ENCODE measurements around the gene CIART.

CIART gene

GRCh38 chr1:150256198-150256553, 26.2 kb upstream of the CIART start:
- H3K27ac Mint-ChIP-seq = peak overlapping the region; percentile 37

GRCh38 chr1:150256554-150257341, 25.6 kb upstream of the CIART start:
- Mint-ChIP-seq H3K27ac (no peak overlapping the region), H3K27me3 (ENCODE audit: low read depth) (peaks cover 55% of the 10 kb centered on the region), H3K4me1 (ENCODE audit: low read depth) (peaks cover 16% of the 10 kb centered on the region), H3K36me3 (ENCODE audit: low read depth) (no peaks in the 10 kb centered on the region), H3K4me3 (no peak overlapping the region), H3K9me3 (no peaks in the 10 kb centered on the region)
- no peak for DNase-seq (ENCODE audit: low spot score)

More at GRCh38 chr1:150256198-150256553, 26.2 kb upstream of the CIART start:
- Mint-ChIP-seq H3K4me3 (peak overlapping the region; percentile 76), H3K9me3 (no peaks in the 10 kb centered on the region), H3K27me3 (ENCODE audit: low read depth) (peaks cover 57% of the 10 kb centered on the region), H3K4me1 (ENCODE audit: low read depth) (peaks cover 16% of the 10 kb centered on the region), H3K36me3 (ENCODE audit: low read depth) (no peaks in the 10 kb centered on the region)
- no peak for DNase-seq (ENCODE audit: low spot score)

DNA sequence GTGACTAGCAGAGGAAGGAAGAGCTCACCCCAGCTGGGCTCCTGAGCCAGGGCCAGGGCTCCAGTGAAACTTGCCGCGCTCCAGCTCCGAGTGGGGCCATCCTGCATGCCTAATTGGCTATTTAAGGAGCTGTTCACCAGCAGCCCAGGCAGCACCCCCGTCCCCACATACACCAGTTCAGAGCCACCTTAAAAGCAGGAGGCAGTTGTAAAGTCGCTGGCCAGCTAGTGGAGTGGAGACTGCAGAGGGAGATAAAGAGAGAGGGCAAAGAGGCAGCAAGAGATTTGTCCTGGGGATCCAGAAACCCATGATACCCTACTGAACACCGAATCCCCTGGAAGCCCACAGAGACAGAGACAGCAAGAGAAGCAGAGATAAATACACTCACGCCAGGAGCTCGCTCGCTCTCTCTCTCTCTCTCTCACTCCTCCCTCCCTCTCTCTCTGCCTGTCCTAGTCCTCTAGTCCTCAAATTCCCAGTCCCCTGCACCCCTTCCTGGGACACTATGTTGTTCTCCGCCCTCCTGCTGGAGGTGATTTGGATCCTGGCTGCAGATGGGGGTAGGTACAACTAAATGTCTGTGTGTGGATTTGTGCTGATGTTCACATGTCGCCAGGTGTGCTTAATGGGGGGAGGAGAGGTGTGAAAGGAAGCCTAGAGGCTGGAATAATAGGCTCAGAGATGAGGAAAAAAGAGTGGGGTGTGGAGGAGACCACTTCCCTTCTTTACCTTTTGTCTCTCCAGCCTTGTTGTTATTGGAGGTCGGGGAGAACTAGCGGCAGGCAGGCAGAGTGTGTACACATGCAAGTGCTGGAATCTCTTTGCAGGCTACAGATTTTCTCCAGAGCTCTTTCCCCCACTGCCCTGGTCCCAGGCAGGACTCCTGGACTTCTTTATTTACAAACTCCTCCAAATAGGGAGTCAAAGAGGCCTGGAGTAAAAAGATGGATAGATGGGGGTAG, 24.4 kb upstream of the CIART start, which contains the start of gene CA14:
CA14 (plus strand) TSS at position 151 of the 962 bp plus-strand sequence; CDS start at position 506, 355 bp downstream.
- H3K27me3 Mint-ChIP-seq (ENCODE audit: low read depth) = peaks cover 54% of the 10 kb centered on the region
- H3K9me3 Mint-ChIP-seq = no peaks in the 10 kb centered on the region
- peaks cover 16% of the 10 kb centered on the region for H3K4me1 Mint-ChIP-seq (ENCODE audit: low read depth)
- H3K36me3 Mint-ChIP-seq (ENCODE audit: low read depth) = no peaks in the 10 kb centered on the region
- DNase-seq (ENCODE audit: low spot score) = no peak
- no peak within 1 kb of the TSS for H3K4me3 Mint-ChIP-seq
- H3K27ac Mint-ChIP-seq = no peak within 1 kb of the TSS

GRCh38 chr1:150259217-150259616, 23.1 kb upstream of the CIART start:
- peaks cover 50% of the 10 kb centered on the region for H3K27me3 Mint-ChIP-seq (ENCODE audit: low read depth)

GRCh38 chr1:150259758-150260669, 22.3 kb upstream of the CIART start:
- Mint-ChIP-seq H3K4me1 (ENCODE audit: low read depth) (peaks cover 16% of the 10 kb centered on the region), H3K36me3 (ENCODE audit: low read depth) (peaks cover 5% of the 10 kb centered on the region), H3K9me3 (no peaks in the 10 kb centered on the region), H3K4me3 (no peak overlapping the region), H3K27me3 (ENCODE audit: low read depth) (peaks cover 50% of the 10 kb centered on the region), H3K27ac (no peak overlapping the region)
- DNase-seq (ENCODE audit: low spot score) = no peak

More at GRCh38 chr1:150259217-150259616, 23.1 kb upstream of the CIART start:
- DNase-seq (ENCODE audit: low spot score) = no peak
- H3K36me3 Mint-ChIP-seq (ENCODE audit: low read depth) = no peaks in the 10 kb centered on the region
- H3K4me1 Mint-ChIP-seq (ENCODE audit: low read depth) = peaks cover 16% of the 10 kb centered on the region
- no peaks in the 10 kb centered on the region for H3K9me3 Mint-ChIP-seq
- no peak overlapping the region for H3K27ac Mint-ChIP-seq
- no peak overlapping the region for H3K4me3 Mint-ChIP-seq

DNA sequence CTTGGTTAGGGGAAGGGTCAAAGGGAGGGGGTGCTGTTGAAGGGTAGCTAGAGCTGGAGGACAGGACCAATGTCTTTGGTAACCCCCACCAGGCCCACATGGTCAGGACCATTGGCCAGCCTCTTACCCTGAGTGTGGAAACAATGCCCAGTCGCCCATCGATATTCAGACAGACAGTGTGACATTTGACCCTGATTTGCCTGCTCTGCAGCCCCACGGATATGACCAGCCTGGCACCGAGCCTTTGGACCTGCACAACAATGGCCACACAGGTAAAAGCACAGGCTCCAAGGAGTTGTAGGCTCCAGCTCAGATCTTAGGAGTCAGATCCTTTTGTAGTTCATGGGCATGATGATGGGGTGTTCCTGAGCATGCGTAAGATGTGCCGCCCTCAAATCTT, 21.0 kb upstream of the CIART start:
- Mint-ChIP-seq H3K27me3 (ENCODE audit: low read depth) (peaks cover 45% of the 10 kb centered on the region), H3K9me3 (no peaks in the 10 kb centered on the region)

DNA sequence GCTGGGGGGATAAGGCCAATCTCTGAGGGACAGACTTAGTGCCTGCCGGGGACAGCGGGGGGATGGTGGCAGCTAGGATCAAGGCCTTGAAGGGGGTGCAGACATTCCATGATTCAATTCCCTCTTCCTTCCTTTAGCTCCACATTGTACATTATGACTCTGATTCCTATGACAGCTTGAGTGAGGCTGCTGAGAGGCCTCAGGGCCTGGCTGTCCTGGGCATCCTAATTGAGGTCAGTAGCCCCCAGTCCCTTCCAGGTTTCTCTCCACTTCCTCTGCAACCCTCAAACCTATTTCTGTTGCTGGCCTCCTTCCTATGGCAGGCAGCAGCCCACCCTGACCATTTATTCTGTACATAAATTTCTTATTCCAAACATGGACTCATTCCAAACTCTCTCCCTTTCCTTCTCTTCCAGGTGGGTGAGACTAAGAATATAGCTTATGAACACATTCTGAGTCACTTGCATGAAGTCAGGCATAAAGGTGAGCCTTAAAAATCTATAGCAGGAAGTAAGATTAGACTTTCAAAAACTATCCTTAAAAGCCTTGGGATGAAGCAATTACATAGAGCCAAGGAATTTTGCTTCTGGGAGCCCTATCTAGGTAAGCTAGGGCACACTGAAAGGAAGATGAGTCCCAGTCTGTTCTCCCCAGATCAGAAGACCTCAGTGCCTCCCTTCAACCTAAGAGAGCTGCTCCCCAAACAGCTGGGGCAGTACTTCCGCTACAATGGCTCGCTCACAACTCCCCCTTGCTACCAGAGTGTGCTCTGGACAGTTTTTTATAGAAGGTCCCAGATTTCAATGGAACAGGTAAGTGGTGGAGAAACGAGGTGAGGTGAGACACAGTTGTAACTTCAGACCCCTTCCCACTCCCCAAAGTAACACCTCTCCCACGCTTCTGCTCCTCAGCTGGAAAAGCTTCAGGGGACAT, 19.7 kb upstream of the CIART start:
- no peak overlapping the region for H3K27ac Mint-ChIP-seq
- no peak for DNase-seq (ENCODE audit: low spot score)
- no peak overlapping the region for H3K4me3 Mint-ChIP-seq
- no peaks in the 10 kb centered on the region for H3K9me3 Mint-ChIP-seq
- peaks cover 29% of the 10 kb centered on the region for H3K36me3 Mint-ChIP-seq (ENCODE audit: low read depth)
- peaks cover 32% of the 10 kb centered on the region for H3K27me3 Mint-ChIP-seq (ENCODE audit: low read depth)
- peaks cover 9% of the 10 kb centered on the region for H3K4me1 Mint-ChIP-seq (ENCODE audit: low read depth)

More for the DNA sequence above, 21.0 kb upstream of the CIART start:
- Mint-ChIP-seq H3K36me3 (ENCODE audit: low read depth) (peaks cover 16% of the 10 kb centered on the region), H3K27ac (no peak overlapping the region), H3K4me3 (no peak overlapping the region), H3K4me1 (ENCODE audit: low read depth) (peaks cover 6% of the 10 kb centered on the region)
- DNase-seq (ENCODE audit: low spot score) = no peak

DNA sequence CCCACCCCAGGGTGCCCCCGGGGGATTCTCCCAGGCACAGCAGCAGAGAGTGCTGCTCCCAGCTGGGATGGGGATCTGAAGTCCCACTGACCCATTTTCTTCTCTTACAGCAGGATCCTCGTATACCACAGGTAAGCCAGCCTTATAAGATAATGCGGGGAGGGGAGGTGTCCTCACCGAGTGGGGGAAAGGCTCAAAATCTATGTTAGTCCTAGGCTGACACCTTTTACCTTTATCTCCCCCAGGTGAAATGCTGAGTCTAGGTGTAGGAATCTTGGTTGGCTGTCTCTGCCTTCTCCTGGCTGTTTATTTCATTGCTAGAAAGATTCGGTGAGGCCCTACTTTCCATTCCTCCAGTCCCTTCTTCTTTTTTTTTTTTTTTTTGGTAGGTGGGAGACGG, 18.8 kb upstream of the CIART start:
- Mint-ChIP-seq H3K36me3 (ENCODE audit: low read depth) (peaks cover 34% of the 10 kb centered on the region), H3K27ac (no peak overlapping the region), H3K27me3 (ENCODE audit: low read depth) (peaks cover 23% of the 10 kb centered on the region), H3K9me3 (no peaks in the 10 kb centered on the region), H3K4me3 (no peak overlapping the region), H3K4me1 (ENCODE audit: low read depth) (peaks cover 12% of the 10 kb centered on the region)
- no peak for DNase-seq (ENCODE audit: low spot score)

GRCh38 chr1:150267896-150268295, 14.5 kb upstream of the CIART start:
- Mint-ChIP-seq H3K4me3 (peak overlapping the region; percentile 90), H3K4me1 (ENCODE audit: low read depth) (peaks cover 16% of the 10 kb centered on the region), H3K36me3 (ENCODE audit: low read depth) (peaks cover 36% of the 10 kb centered on the region), H3K27me3 (ENCODE audit: low read depth) (peaks cover 2% of the 10 kb centered on the region), H3K9me3 (no peaks in the 10 kb centered on the region), H3K27ac (peak overlapping the region; percentile 95)
- DNase-seq (ENCODE audit: low spot score) = no peak

DNA sequence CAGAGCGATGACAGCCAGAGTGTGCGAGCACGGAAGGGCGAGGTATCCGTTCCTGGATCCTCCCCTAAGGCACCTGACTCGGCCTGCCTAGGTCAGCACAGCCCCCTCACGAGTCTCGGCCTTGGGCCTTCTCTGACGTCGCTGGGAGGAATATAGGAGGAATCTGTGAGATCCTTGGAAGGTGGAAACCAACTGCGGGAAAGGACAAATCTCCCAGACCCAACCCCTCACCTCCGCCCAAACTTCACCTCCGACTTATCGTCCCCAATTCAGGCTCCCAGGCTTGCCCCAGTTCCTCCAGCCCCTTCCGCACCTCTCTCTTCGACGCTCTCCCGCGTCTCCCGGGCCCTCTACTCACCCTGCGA, 14.0 kb upstream of the CIART start:
- DNase-seq (ENCODE audit: low spot score) = peak; percentile 25
- Mint-ChIP-seq H3K27me3 (ENCODE audit: low read depth) (peaks cover 2% of the 10 kb centered on the region), H3K9me3 (no peaks in the 10 kb centered on the region), H3K4me3 (peak overlapping the region; percentile 90), H3K27ac (peak overlapping the region; percentile 95), H3K36me3 (ENCODE audit: low read depth) (peaks cover 36% of the 10 kb centered on the region), H3K4me1 (ENCODE audit: low read depth) (peaks cover 16% of the 10 kb centered on the region)

GRCh38 chr1:150268705-150269403, 13.5 kb upstream of the CIART start, which contains the start of gene APH1A:
Gene APH1A (minus strand): TSS chr1:150269016. CDS start chr1:150268810, 206 bp downstream.
- peak within 1 kb of the TSS; percentile 95 for H3K27ac Mint-ChIP-seq
- no peaks in the 10 kb centered on the region for H3K9me3 Mint-ChIP-seq
- H3K4me1 Mint-ChIP-seq (ENCODE audit: low read depth) = peaks cover 16% of the 10 kb centered on the region
- peaks cover 38% of the 10 kb centered on the region for H3K36me3 Mint-ChIP-seq (ENCODE audit: low read depth)
- peaks cover 2% of the 10 kb centered on the region for H3K27me3 Mint-ChIP-seq (ENCODE audit: low read depth)
- H3K4me3 Mint-ChIP-seq = peak within 1 kb of the TSS; percentile 90
- DNase-seq (ENCODE audit: low spot score) = peak; percentile 94

DNA sequence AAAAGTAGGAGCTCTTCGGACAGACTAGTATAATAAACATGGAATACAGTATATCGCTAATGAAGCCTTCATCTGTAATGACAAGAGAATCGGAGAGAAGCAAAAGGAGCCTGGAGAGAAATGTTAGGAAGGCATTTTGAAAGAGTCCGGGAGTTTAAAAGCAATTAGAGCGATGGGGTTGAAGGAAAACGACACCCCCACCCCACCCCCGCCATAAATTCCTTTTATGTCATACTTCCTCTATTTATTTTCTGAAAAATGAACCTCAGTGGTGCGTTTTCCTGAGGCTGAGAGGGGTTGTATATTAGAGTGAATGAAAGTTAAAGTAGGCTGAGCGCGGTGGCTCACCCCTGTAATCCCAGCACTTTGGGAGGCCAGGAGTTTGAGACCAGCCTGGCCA, 12.9 kb upstream of the CIART start:
- Mint-ChIP-seq H3K36me3 (ENCODE audit: low read depth) (peaks cover 37% of the 10 kb centered on the region), H3K4me1 (ENCODE audit: low read depth) (peaks cover 16% of the 10 kb centered on the region), H3K27ac (peak overlapping the region; percentile 95), H3K4me3 (peak overlapping the region; percentile 90), H3K9me3 (no peaks in the 10 kb centered on the region), H3K27me3 (ENCODE audit: low read depth) (peaks cover 2% of the 10 kb centered on the region)
- DNase-seq (ENCODE audit: low spot score) = no peak
